Epithelial cell of esophagus (primary cell): Measurements from ENCODE around the gene AHR.
A peak's percentile ranks its signal among the peaks of the same experiment; 100 is the strongest.

Experiments used
- DNase-seq: peaks from one replicate; pipeline ENCODE4 v3.0.0; 2010; ENCODE audit warnings: low read depth
- H3K4me3 ChIP-seq: 2 replicates; pipeline ENCODE4 v1.5.1; 2011; ENCODE audit warnings: mild to moderate bottlenecking, low read length, control low read depth
- CTCF ChIP-seq: IDR thresholded peaks from 2 replicates; pipeline ENCODE4 v1.5.1; 2011; ENCODE audit warnings: low read depth, mild to moderate bottlenecking, low read length, control low read depth, inconsistent platforms; ENCODE audit not compliant: insufficient read depth; ENCODE audit errors: missing control alignments

Gene AHR

GRCh38 chr7:17367502-17367901 is 69.0 kb downstream of the AHR start:
- DNase-seq: no peak
- H3K4me3 ChIP-seq: no peak overlapping the region
- TF ChIP-seq CTCF: no peak

- H3K4me3 ChIP-seq: no peak overlapping the region
- no peak for DNase-seq
- TF ChIP-seq CTCF: no peak
Measured at GRCh38 chr7:17368856-17369524, 70.5 kb downstream of the AHR start.

- no peak overlapping the region for H3K4me3 ChIP-seq
- DNase-seq: peak; percentile 93
- TF ChIP-seq CTCF: no peak
Measured at GRCh38 chr7:17369691-17370426, 71.4 kb downstream of the AHR start.

GRCh38 chr7:17370901-17371585 is 72.6 kb downstream of the AHR start:
- DNase-seq: no peak
- no peak overlapping the region for H3K4me3 ChIP-seq
- no peak for TF ChIP-seq CTCF

- DNase-seq: peak; percentile 92
- no peak for TF ChIP-seq CTCF
- H3K4me3 ChIP-seq: no peak overlapping the region
Measured at GRCh38 chr7:17371671-17372524, 73.4 kb downstream of the AHR start.

- no peak for DNase-seq
- no peak overlapping the region for H3K4me3 ChIP-seq
- TF ChIP-seq CTCF: no peak
Measured at GRCh38 chr7:17374157-17374556, 75.7 kb downstream of the AHR start.
